Loucy (cell line): Measurements from ENCODE around the gene TMEM169.

Experiments used
- H2AFZ ChIP-seq: fragments of 200-600 bp; sonication (generic); 2 replicates; pipeline ENCODE4 v1.6.0; 2016; ENCODE audit warnings: antibody characterized with exemption, mild to moderate bottlenecking, low read length, moderate library complexity
- H3F3A ChIP-seq: fragments of 200-600 bp; 2 replicates; pipeline ENCODE4 v1.6.0; 2016; ENCODE audit warnings: antibody characterized with exemption, low read depth, mild to moderate bottlenecking
- H3K27me3 ChIP-seq: fragments of 200-600 bp; sonication (generic); 2 replicates; pipeline ENCODE4 v1.6.1; 2014; ENCODE audit warnings: low read length, mild to moderate bottlenecking; ENCODE audit not compliant: insufficient read depth, poor library complexity, severe bottlenecking
- H3K36me3 ChIP-seq: fragments of 200-600 bp; sonication (generic); 2 replicates; pipeline ENCODE4 v1.6.1; 2016; ENCODE audit warnings: low read length; ENCODE audit not compliant: insufficient read depth
- H3K4me1 ChIP-seq: fragments of 200-600 bp; sonication (generic); 2 replicates; pipeline ENCODE4 v1.5.1; 2014; ENCODE audit warnings: low read length, mild to moderate bottlenecking; ENCODE audit not compliant: insufficient read depth, poor library complexity, severe bottlenecking
- H3K4me2 ChIP-seq: fragments of 200-600 bp; sonication (generic); 2 replicates; pipeline ENCODE4 v1.6.0; 2014; ENCODE audit warnings: antibody characterized with exemption, low read length, low read depth, mild to moderate bottlenecking; ENCODE audit not compliant: poor library complexity, severe bottlenecking
- H3K4me3 ChIP-seq: fragments of 200-600 bp; sonication (generic); 2 replicates; pipeline ENCODE4 v1.5.1; 2014; ENCODE audit warnings: low read length, mild to moderate bottlenecking, mixed read lengths; ENCODE audit not compliant: poor library complexity, severe bottlenecking
- H3K79me2 ChIP-seq: fragments of 200-600 bp; sonication (generic); 2 replicates; pipeline ENCODE4 v1.6.1; 2014; ENCODE audit warnings: low read length; ENCODE audit not compliant: insufficient read depth
- H3K9ac ChIP-seq: fragments of 200-600 bp; sonication (generic); 2 replicates; pipeline ENCODE4 v1.6.0; 2014; ENCODE audit warnings: mild to moderate bottlenecking, low read depth, low read length, moderate library complexity; ENCODE audit not compliant: poor library complexity, severe bottlenecking
- H3K9me2 ChIP-seq: fragments of 200-600 bp; sonication (generic); replicated peaks from 2 replicates; pipeline ENCODE4 v1.6.1; 2016; ENCODE audit warnings: low read depth, low read length, mixed read lengths
- H3K9me3 ChIP-seq: fragments of 200-600 bp; sonication (generic); 2 replicates; pipeline ENCODE4 v1.6.1; 2014; ENCODE audit warnings: mild to moderate bottlenecking, antibody characterized with exemption, low read length, low read depth; ENCODE audit not compliant: insufficient read depth
- H4K20me1 ChIP-seq: fragments of 200-600 bp; sonication (generic); 2 replicates; pipeline ENCODE4 v1.6.0; 2014; ENCODE audit warnings: antibody characterized with exemption, low read length, mild to moderate bottlenecking; ENCODE audit not compliant: insufficient read depth, poor library complexity, severe bottlenecking
- CTCF ChIP-seq: fragments of 200-600 bp; sonication (generic); conservative IDR thresholded peaks from 2 replicates; pipeline ENCODE4 v1.5.1; 2014; ENCODE audit warnings: mild to moderate bottlenecking, antibody characterized with exemption, low read length
- EZH2phosphoT487 ChIP-seq: fragments of 200-600 bp; IDR thresholded peaks from 2 replicates; pipeline ENCODE4 v1.6.1; 2018; ENCODE audit warnings: antibody characterized with exemption, mild to moderate bottlenecking, moderate library complexity, borderline replicate concordance

TMEM169 gene

DNA sequence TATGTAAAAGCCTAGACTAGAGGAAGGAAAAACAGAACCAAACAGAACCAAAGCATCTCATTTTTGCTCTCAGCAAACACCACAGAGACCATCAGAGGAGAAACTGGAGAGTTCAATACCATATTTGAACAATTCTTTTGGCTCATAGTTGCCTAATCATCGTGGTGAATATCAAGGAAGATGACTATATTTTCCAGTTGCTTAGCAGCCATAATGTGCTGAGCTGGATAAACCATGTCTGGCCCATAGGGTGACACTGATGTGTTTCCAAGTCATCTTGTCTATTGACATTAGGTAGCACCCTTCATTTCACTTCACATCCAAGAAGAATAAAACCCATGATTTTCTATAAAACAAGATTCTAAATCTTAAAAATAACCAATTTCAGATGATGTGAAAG is 21.5 kb downstream of the TMEM169 start:
- Histone ChIP-seq H3K9me3 (no peaks in the 10 kb centered on the region), H3K79me2 (0 out of 2 replicates have a peak, but pooled peaks cover under 1% of the 10 kb centered on the region), H3F3A (peaks cover 4% of the 10 kb centered on the region; the same call in 1 of the 2 replicates), H3K27me3 (no peaks in the 10 kb centered on the region), H4K20me1 (no peaks in the 10 kb centered on the region), H3K4me1 (peaks cover 1% of the 10 kb centered on the region), H3K4me2 (no peak overlapping the region), H3K36me3 (no peaks in the 10 kb centered on the region), H3K9me2 (no peaks in the 10 kb centered on the region), H2AFZ (no peak overlapping the region), H3K4me3 (no peak overlapping the region), H3K9ac (no peak overlapping the region)
- TF ChIP-seq EZH2phosphoT487 (no peak), CTCF (no peak)

- Histone ChIP-seq H3K4me2 (no peak overlapping the region), H3K9me2 (no peaks in the 10 kb centered on the region), H3K36me3 (no peaks in the 10 kb centered on the region), H3K4me1 (peaks cover 6% of the 10 kb centered on the region), H4K20me1 (peaks cover 2% of the 10 kb centered on the region), H3K4me3 (no peak overlapping the region), H3K9ac (no peak overlapping the region), H3K79me2 (peaks cover 10% of the 10 kb centered on the region), H3F3A (peaks cover 5% of the 10 kb centered on the region; the same call in 1 of the 2 replicates), H2AFZ (no peak overlapping the region), H3K9me3 (no peaks in the 10 kb centered on the region), H3K27me3 (peaks cover 5% of the 10 kb centered on the region)
- TF ChIP-seq CTCF (no peak), EZH2phosphoT487 (no peak)
These were observed 23.0 kb downstream of the TMEM169 start for GRCh38 chr2:216104691-216105090.

DNA sequence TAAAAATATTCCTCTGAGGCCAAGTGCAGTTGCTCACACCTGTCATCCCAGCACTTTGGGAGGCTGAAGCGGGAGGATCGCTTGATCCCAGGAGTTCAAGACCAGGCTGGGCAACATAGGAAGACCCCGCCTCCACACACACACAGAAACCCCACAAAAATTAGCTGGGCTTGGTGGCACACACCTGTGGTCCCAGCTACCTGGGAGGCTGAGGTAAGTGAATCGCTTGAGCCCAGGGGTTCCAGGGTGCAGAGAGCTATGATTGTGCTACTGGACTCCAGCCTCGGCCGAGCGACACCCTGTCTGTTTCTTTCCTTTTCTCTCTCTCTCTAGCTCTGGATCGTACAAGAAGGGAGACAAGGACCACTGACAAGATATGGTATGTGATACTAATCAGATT is 25.6 kb downstream of the TMEM169 start:
- Histone ChIP-seq H3K4me3 (no peak overlapping the region), H3K79me2 (peaks cover 36% of the 10 kb centered on the region), H3K27me3 (peaks cover 8% of the 10 kb centered on the region), H3F3A (peaks cover 5% of the 10 kb centered on the region; the same call in 1 of the 2 replicates), H3K9me3 (no peaks in the 10 kb centered on the region), H3K9ac (no peak overlapping the region), H3K36me3 (peaks cover 20% of the 10 kb centered on the region), H3K9me2 (no peaks in the 10 kb centered on the region), H2AFZ (no peak overlapping the region), H4K20me1 (peaks cover 27% of the 10 kb centered on the region), H3K4me1 (peaks cover 28% of the 10 kb centered on the region), H3K4me2 (no peak overlapping the region)
- TF ChIP-seq CTCF = no peak
- no peak for TF ChIP-seq EZH2phosphoT487
